ENCODE results near the gene SLCO1C1. TPM values are rescaled to one million over a fixed set of nuclear protein-coding genes. Genes with fewer than 3 reads are reported as not detected.

The SLCO1C1 gene
- total RNA-seq, 1 experiment from 2014 or later = not detected

DNA sequence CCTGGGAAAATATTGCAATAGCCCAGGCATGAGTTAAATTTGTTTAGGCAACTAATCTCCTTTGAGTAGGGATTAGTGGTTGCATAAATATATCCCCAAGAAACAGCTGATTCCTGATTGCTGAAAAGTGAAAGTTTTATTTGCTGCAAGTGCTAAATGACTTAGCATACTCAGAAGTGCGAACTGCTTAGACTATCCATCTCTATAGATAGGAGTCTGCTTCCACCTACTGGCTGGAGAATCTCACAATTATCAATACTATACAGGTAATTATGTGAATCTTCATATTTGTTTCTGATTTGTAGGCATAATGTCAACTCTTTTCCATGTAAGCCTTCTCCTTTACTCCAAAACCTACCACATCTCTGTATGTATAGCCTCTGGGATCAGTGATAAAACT lies 103.4 kb downstream of the SLCO1C1 start:
- intact Hi-C loops (cut with micrococcal nuclease) = loop anchor here (1.0 to 2.0 kb wide), 2 partner anchors 152 to 372 kb away; no protein-coding TSS in a partner anchor
- DNase-seq (ENCODE audit: low read depth, low spot score) = peak; percentile 7

DNA sequence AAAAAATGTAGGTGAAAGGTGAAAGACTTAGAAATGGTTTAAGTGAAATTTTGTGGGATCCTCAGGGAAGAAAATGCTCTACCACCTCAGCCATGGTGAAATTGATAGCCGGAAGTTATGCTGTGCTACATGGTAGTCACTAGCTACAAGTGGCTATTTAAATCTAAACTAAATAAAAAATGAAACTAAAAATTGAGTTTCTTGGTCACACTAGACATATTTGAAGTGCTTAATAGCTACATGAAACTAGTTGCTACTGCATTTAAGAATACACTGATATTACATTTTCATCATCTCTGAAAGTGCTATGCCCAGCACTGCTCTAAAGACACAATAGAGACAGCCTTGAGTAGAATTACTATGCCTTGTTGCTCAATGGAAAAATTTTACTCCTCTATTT lies 105.0 kb downstream of the SLCO1C1 start:
- Histone ChIP-seq H3K4me1 (ENCODE audit: control insufficient read depth in 1 of 2, insufficient read depth in 2 of 2, low read length in 2 of 2) (no peaks in the 10 kb centered on the region), H3K9me2 (ENCODE audit: insufficient read depth) (no peaks in the 10 kb centered on the region), H3K27me3 (ENCODE audit: insufficient read depth, low read length) (no peaks in the 10 kb centered on the region), H3K4me3 (replicated peaks in 1 of 2; ENCODE audit: low read depth in 1 of 2, low read length in 2 of 2) (no peak overlapping the region), H4K20me1 (ENCODE audit: insufficient read depth) (no peaks in the 10 kb centered on the region), H3K79me2 (ENCODE audit: insufficient read depth, low read length) (no peaks in the 10 kb centered on the region), H3K27ac (ENCODE audit: low read depth, low read length) (no peak overlapping the region), H3K36me3 (ENCODE audit: control insufficient read depth in 1 of 2, insufficient read depth in 2 of 2, low read length in 2 of 2) (no peaks in the 10 kb centered on the region), H2AFZ (ENCODE audit: low read depth, low read length, poor library complexity, severe bottlenecking) (no peak overlapping the region), H3K9ac (ENCODE audit: low read length) (no peak overlapping the region), H3K9me3 (ENCODE audit: control insufficient read depth in 1 of 2, insufficient read depth in 1 of 2, low read depth in 1 of 2, low read length in 2 of 2) (no peaks in the 10 kb centered on the region), H3K4me2 (ENCODE audit: low read length) (no peak overlapping the region)
- intact Hi-C loops (cut with micrococcal nuclease) = no loop called here
- CTCF ChIA-PET = no interaction called here
- no TSS peak for BruUV-seq (replicated peaks)
- DNase-seq (ENCODE audit: low read depth, low spot score) (no peak), ATAC-seq (no peak)
- TF ChIP-seq, protein P1, sequence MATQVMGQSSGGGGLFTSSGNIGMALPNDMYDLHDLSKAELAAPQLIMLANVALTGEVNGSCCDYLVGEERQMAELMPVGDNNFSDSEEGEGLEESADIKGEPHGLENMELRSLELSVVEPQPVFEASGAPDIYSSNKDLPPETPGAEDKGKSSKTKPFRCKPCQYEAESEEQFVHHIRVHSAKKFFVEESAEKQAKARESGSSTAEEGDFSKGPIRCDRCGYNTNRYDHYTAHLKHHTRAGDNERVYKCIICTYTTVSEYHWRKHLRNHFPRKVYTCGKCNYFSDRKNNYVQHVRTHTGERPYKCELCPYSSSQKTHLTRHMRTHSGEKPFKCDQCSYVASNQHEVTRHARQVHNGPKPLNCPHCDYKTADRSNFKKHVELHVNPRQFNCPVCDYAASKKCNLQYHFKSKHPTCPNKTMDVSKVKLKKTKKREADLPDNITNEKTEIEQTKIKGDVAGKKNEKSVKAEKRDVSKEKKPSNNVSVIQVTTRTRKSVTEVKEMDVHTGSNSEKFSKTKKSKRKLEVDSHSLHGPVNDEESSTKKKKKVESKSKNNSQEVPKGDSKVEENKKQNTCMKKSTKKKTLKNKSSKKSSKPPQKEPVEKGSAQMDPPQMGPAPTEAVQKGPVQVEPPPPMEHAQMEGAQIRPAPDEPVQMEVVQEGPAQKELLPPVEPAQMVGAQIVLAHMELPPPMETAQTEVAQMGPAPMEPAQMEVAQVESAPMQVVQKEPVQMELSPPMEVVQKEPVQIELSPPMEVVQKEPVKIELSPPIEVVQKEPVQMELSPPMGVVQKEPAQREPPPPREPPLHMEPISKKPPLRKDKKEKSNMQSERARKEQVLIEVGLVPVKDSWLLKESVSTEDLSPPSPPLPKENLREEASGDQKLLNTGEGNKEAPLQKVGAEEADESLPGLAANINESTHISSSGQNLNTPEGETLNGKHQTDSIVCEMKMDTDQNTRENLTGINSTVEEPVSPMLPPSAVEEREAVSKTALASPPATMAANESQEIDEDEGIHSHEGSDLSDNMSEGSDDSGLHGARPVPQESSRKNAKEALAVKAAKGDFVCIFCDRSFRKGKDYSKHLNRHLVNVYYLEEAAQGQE (IDR thresholded peaks at IDR 0.05; ENCODE audit: low read depth) = no peak
- TF ChIP-seq EGR1 (IDR thresholded peaks at IDR 0.05; ENCODE audit: low read depth) = no peak
- no peak for TF ChIP-seq ZNF274 (IDR thresholded peaks at IDR 0.05; ENCODE audit: low read depth, low read length)
- no peak for TF ChIP-seq CBX3 (IDR thresholded peaks at IDR 0.05; ENCODE audit: low read depth)
- POLR2A ChIA-PET = no interaction called here
- RAD21 ChIA-PET (ENCODE audit: low non-redundant PET in 1 of 2, low total read pairs in 2 of 2, uncharacterized antibody in 2 of 2, unreplicated experiment in 2 of 2) = no interaction called here

More for the DNA sequence above, 103.4 kb downstream of the SLCO1C1 start:
- POLR2A ChIA-PET = no interaction called here
- H3K9me3 ChIP-seq (ENCODE audit: control insufficient read depth in 1 of 2, insufficient read depth in 1 of 2, low read depth in 1 of 2, low read length in 2 of 2) = no peaks in the 10 kb centered on the region
- no peaks in the 10 kb centered on the region for H3K79me2 ChIP-seq (ENCODE audit: insufficient read depth, low read length)
- H3K27ac ChIP-seq (ENCODE audit: low read depth, low read length) = no peak overlapping the region
- no peaks in the 10 kb centered on the region for H3K36me3 ChIP-seq (ENCODE audit: control insufficient read depth in 1 of 2, insufficient read depth in 2 of 2, low read length in 2 of 2)
- no peak overlapping the region for H3K4me3 ChIP-seq (replicated peaks in 1 of 2; ENCODE audit: low read depth in 1 of 2, low read length in 2 of 2)
- CTCF ChIA-PET = no interaction called here
- RAD21 ChIA-PET (ENCODE audit: low non-redundant PET in 1 of 2, low total read pairs in 2 of 2, uncharacterized antibody in 2 of 2, unreplicated experiment in 2 of 2) = no interaction called here
- H4K20me1 ChIP-seq (ENCODE audit: insufficient read depth) = no peaks in the 10 kb centered on the region
- H3K9me2 ChIP-seq (ENCODE audit: insufficient read depth) = no peaks in the 10 kb centered on the region
- H3K4me2 ChIP-seq (ENCODE audit: low read length) = no peak overlapping the region
- ATAC-seq = peak; percentile 69
- H3K4me1 ChIP-seq (ENCODE audit: control insufficient read depth in 1 of 2, insufficient read depth in 2 of 2, low read length in 2 of 2) = no peaks in the 10 kb centered on the region
- BruUV-seq (replicated peaks) = no TSS peak
- TF ChIP-seq RAD21 (IDR thresholded peaks at IDR 0.05; ENCODE audit: low read depth) (peak; percentile 63), ZFX (IDR thresholded peaks at IDR 0.05) (no peak), POLR2A (IDR thresholded peaks at IDR 0.05; ENCODE audit: borderline replicate concordance, extremely low read depth, insufficient read depth, insufficient read length) (no peak)
- TF ChIP-seq, protein P2, sequence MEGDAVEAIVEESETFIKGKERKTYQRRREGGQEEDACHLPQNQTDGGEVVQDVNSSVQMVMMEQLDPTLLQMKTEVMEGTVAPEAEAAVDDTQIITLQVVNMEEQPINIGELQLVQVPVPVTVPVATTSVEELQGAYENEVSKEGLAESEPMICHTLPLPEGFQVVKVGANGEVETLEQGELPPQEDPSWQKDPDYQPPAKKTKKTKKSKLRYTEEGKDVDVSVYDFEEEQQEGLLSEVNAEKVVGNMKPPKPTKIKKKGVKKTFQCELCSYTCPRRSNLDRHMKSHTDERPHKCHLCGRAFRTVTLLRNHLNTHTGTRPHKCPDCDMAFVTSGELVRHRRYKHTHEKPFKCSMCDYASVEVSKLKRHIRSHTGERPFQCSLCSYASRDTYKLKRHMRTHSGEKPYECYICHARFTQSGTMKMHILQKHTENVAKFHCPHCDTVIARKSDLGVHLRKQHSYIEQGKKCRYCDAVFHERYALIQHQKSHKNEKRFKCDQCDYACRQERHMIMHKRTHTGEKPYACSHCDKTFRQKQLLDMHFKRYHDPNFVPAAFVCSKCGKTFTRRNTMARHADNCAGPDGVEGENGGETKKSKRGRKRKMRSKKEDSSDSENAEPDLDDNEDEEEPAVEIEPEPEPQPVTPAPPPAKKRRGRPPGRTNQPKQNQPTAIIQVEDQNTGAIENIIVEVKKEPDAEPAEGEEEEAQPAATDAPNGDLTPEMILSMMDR (IDR thresholded peaks at IDR 0.05 in 2 of 3, conservative IDR thresholded peaks at IDR 0.05 in 1 of 3; ENCODE audit: borderline replicate concordance in 1 of 3, insufficient read depth in 1 of 3, low read depth in 2 of 3, low read length in 2 of 3) = peak; percentile 29 to 48 (median 35); a peak in 4 of 6 replicates
- no peak overlapping the region for H2AFZ ChIP-seq (ENCODE audit: low read depth, low read length, poor library complexity, severe bottlenecking)
- no peak overlapping the region for H3K9ac ChIP-seq (ENCODE audit: low read length)
- H3K27me3 ChIP-seq (ENCODE audit: insufficient read depth, low read length) = no peaks in the 10 kb centered on the region

All from HCT116 (cell line).